Stimulated activated CD4-positive, alpha-beta T cell treated with anti-CD3 and anti-CD28 coated beads, TNF-alpha, amount 100 ng/mL, for 4 hours (primary cell): ENCODE data around the gene MSI2.

Source experiments
- DNase-seq, 3 experiments: peaks; one replicate each; pipeline ENCODE4 v3.0.0-alpha.2; 2020; ENCODE audit warnings: low read depth in 3 of 3

The MSI2 gene

GRCh38 chr17:57317079-57317478 is 60.8 kb downstream of the MSI2 start:
- DNase-seq: no peak

- DNase-seq: no peak
Measured at GRCh38 chr17:57318913-57319312, 62.6 kb downstream of the MSI2 start.

- no peak for DNase-seq
Measured at GRCh38 chr17:57319806-57320205, 63.5 kb downstream of the MSI2 start.

- DNase-seq: no peak
Measured at GRCh38 chr17:57323391-57323790, 67.1 kb downstream of the MSI2 start.

GRCh38 chr17:57324060-57324459 is 67.7 kb downstream of the MSI2 start:
- no peak for DNase-seq

GRCh38 chr17:57324631-57325030 is 68.3 kb downstream of the MSI2 start:
- DNase-seq: no peak

- DNase-seq: no peak
Measured at GRCh38 chr17:57326336-57326735, 70.0 kb downstream of the MSI2 start.

- no peak for DNase-seq
Measured at GRCh38 chr17:57326764-57327163, 70.4 kb downstream of the MSI2 start.

GRCh38 chr17:57327176-57327970 is 71.0 kb downstream of the MSI2 start:
- DNase-seq: no peak

- DNase-seq: no peak
Measured at GRCh38 chr17:57328109-57328882, 72.0 kb downstream of the MSI2 start.

GRCh38 chr17:57329380-57330214 is 73.3 kb downstream of the MSI2 start:
- no peak for DNase-seq

- no peak for DNase-seq
Measured at GRCh38 chr17:57330587-57330986, 74.3 kb downstream of the MSI2 start.

GRCh38 chr17:57331423-57331822 is 75.1 kb downstream of the MSI2 start:
- DNase-seq: no peak

GRCh38 chr17:57332501-57332900 is 76.2 kb downstream of the MSI2 start:
- no peak for DNase-seq

- DNase-seq: no peak
Measured at GRCh38 chr17:57335195-57335792, 79.0 kb downstream of the MSI2 start.

GRCh38 chr17:57337390-57337789 is 81.1 kb downstream of the MSI2 start:
- DNase-seq: no peak

- no peak for DNase-seq
Measured at GRCh38 chr17:57338257-57338914, 82.1 kb downstream of the MSI2 start.

- no peak for DNase-seq
Measured at GRCh38 chr17:57340160-57340981, 84.0 kb downstream of the MSI2 start.

- no peak for DNase-seq
Measured at GRCh38 chr17:57341611-57342540, 85.6 kb downstream of the MSI2 start.
